Liver (tissue), 9 donors: Measurements from ENCODE around the gene SLC44A1. TPM values are rescaled to one million over a fixed set of nuclear protein-coding genes. Genes with fewer than 3 reads are reported as not detected.

Source experiments
- DNase-seq: peaks from one replicate; pipeline ENCODE4 v3.0.0-alpha.2; 2017; ENCODE audit warnings: low spot score
- H3K27ac ChIP-seq, 2 donors: one replicate each; pipeline ENCODE4 v1.7.0; 2013; ENCODE audit warnings: inconsistent platforms in 2 of 2, low read length in 2 of 2, control low read depth in 1 of 2, low read depth in 1 of 2, mild to moderate bottlenecking in 1 of 2
- H3K27me3 ChIP-seq, 4 donors: one replicate each; pipeline versions ENCODE4 v1.6.1 to v1.7.0; 2013; ENCODE audit warnings: low read length in 3 of 4, inconsistent platforms in 1 of 4, mild to moderate bottlenecking in 1 of 4, moderate library complexity in 1 of 4; ENCODE audit not compliant: control insufficient read depth in 4 of 4, insufficient read depth in 4 of 4
- H3K36me3 ChIP-seq, 4 donors: one replicate each; pipeline versions ENCODE4 v1.6.1 to v1.7.0; 2013; ENCODE audit warnings: low read length in 3 of 4, mild to moderate bottlenecking in 3 of 4, low read depth in 1 of 4, moderate library complexity in 1 of 4; ENCODE audit not compliant: control insufficient read depth in 4 of 4, insufficient read depth in 3 of 4
- H3K4me1 ChIP-seq, 4 donors: one replicate each; pipeline versions ENCODE4 v1.6.1 to v1.7.0; 2013; ENCODE audit warnings: low read length in 3 of 4, mild to moderate bottlenecking in 3 of 4, moderate library complexity in 1 of 4; ENCODE audit not compliant: control insufficient read depth in 4 of 4, insufficient read depth in 4 of 4
- H3K4me3 ChIP-seq, 3 donors: one replicate each; pipeline versions ENCODE4 v1.6.1 to v1.7.0; 2013; ENCODE audit warnings: low read length in 3 of 3, control low read depth in 1 of 3, low read depth in 1 of 3, mild to moderate bottlenecking in 1 of 3
- H3K9ac ChIP-seq, 2 donors: one replicate each; pipeline ENCODE4 v1.7.0; 2013; ENCODE audit warnings: low read length in 2 of 2, mild to moderate bottlenecking in 2 of 2, moderate library complexity in 2 of 2, control low read depth in 1 of 2, low read depth in 1 of 2
- H3K9me3 ChIP-seq, 4 donors: one replicate each; pipeline versions ENCODE4 v1.6.1 to v1.7.0; 2013; ENCODE audit warnings: low read length in 3 of 4; ENCODE audit not compliant: control insufficient read depth in 4 of 4
- EGR1 ChIP-seq, 2 donors: IDR thresholded peaks; 2 replicates each; pipeline ENCODE4 v1.6.1; 2016 to 2018; ENCODE audit warnings: antibody characterized with exemption in 2 of 2, low read depth in 2 of 2
- FOXA2 ChIP-seq: IDR thresholded peaks from 2 replicates; pipeline ENCODE4 v1.6.1; 2016; ENCODE audit warnings: antibody characterized with exemption
- GABPA ChIP-seq, 2 donors: IDR thresholded peaks in 1 of 2; conservative IDR thresholded peaks in 1 of 2; 2 replicates each; pipeline ENCODE4 v1.6.1; 2016; ENCODE audit warnings: antibody characterized with exemption in 2 of 2, mild to moderate bottlenecking in 1 of 2, moderate library complexity in 1 of 2
- HNF4A ChIP-seq, 2 donors: conservative IDR thresholded peaks; 2 replicates each; pipeline ENCODE4 v1.6.1; 2016; ENCODE audit warnings: antibody characterized with exemption in 2 of 2, mild to moderate bottlenecking in 2 of 2
- HNF4G ChIP-seq: IDR thresholded peaks from 2 replicates; pipeline ENCODE4 v1.6.1; 2016; ENCODE audit warnings: antibody characterized with exemption
- JUND ChIP-seq, 2 donors: IDR thresholded peaks; 2 replicates each; pipeline ENCODE4 v1.6.1; 2016; ENCODE audit warnings: antibody characterized with exemption in 2 of 2
- NR2F2 ChIP-seq: IDR thresholded peaks from 2 replicates; pipeline ENCODE4 v1.6.1; 2016; ENCODE audit warnings: antibody characterized with exemption
- RAD21 ChIP-seq, 2 donors: IDR thresholded peaks; 2 replicates each; pipeline ENCODE4 v1.6.1; 2016; ENCODE audit warnings: antibody characterized with exemption in 2 of 2, mild to moderate bottlenecking in 2 of 2
- REST ChIP-seq: IDR thresholded peaks from 2 replicates; pipeline ENCODE4 v1.6.1; 2016; ENCODE audit warnings: antibody characterized with exemption, mild to moderate bottlenecking
- RXRA ChIP-seq, 2 donors: IDR thresholded peaks; 2 replicates each; pipeline ENCODE4 v1.6.1; 2017 to 2018; ENCODE audit warnings: antibody characterized with exemption in 2 of 2, mild to moderate bottlenecking in 1 of 2
- SP1 ChIP-seq: IDR thresholded peaks from 2 replicates; pipeline ENCODE4 v1.6.1; 2018; ENCODE audit warnings: antibody characterized with exemption, mild to moderate bottlenecking
- TAF1 ChIP-seq: conservative IDR thresholded peaks from 2 replicates; pipeline ENCODE4 v1.6.1; 2016; ENCODE audit warnings: antibody characterized with exemption, mild to moderate bottlenecking
- YY1 ChIP-seq: IDR thresholded peaks from 2 replicates; pipeline ENCODE4 v1.6.1; 2016; ENCODE audit warnings: antibody characterized with exemption, mild to moderate bottlenecking
- WGBS: extraction: QIAGEN DNeasy Blood & Tissue Kit; methylation state at CpG from one replicate; pipeline ENCODE4 v1.1.7; 2013; 5-methylcytosine and 5-hydroxymethylcytosine counted together
- polyA plus RNA-seq, 2 donors: library from polyadenylated mRNA; stranded (reverse) in 1 of 2; unstranded in 1 of 2; fragments of 200-250 nt in 1 of 2; fragments of >200 nt in 1 of 2; fragmentation: Nextera tagmentation in 1 of 2; extraction: Ambion mirVana in 1 of 2; gene quantifications; one replicate each; pipeline versions ENCODE4 v1.2.1 to v1.2.3, GENCODE V29; 2013 to 2015
- total RNA-seq, 2 donors: library from RNA; depleted of rRNA; stranded (reverse); fragments of >200 nt; gene quantifications; one replicate each; pipeline ENCODE4 v1.2.3, GENCODE V29; 2014
- TF ChIP-seq, protein P1 (sequence below): IDR thresholded peaks from 2 replicates; pipeline ENCODE4 v1.6.1; 2016; ENCODE audit warnings: antibody characterized with exemption
- TF ChIP-seq, protein P2 (sequence below): fragments of 150-350 bp; IDR thresholded peaks from 2 replicates; pipeline ENCODE4 v1.5.1; 2017; ENCODE audit warnings: improper control_type of control experiment, low read depth, low read length; ENCODE audit not compliant: missing input control
- donor health status: healthy.
- donor health status: healthy.
- donor health status: healthy.
- donor health status: healthy.
- donor health status: healthy.

SLC44A1 gene
- total and polyA plus RNA-seq, 4 donors = 18.1 to 73.1 (median 53.1) TPM

DNA sequence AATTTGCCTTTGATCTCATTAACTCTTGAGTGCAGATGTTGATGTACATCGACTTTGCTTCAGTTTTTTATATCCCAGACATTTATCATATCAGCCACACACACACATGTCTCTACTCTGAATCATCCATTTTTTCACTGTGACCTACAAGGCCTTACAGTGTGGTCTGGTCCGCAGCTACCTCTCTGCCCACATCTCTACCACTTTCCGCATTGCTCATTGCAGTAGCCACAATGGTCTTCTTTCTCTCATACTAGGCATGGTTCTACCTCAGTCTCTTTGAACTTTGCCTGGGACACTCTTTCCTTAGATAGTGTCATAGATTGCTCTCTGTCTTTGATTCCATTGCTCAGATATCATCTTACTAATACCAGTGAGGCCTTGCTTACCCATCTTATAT is 115.4 kb downstream of the SLC44A1 start:
- H3K4me3 ChIP-seq = no peak overlapping the region
- H3K9ac ChIP-seq = no peak overlapping the region
- no peaks in the 10 kb centered on the region for H3K9me3 ChIP-seq
- 92% methylated on average over 3 of the region's 3 CpGs for WGBS
- TF ChIP-seq RAD21 (IDR thresholded peaks at IDR 0.05) (no peak), HNF4A (conservative IDR thresholded peaks at IDR 0.05) (no peak), GABPA (IDR thresholded peaks at IDR 0.05 in 1 of 2, conservative IDR thresholded peaks at IDR 0.05 in 1 of 2) (no peak), FOXA2 (no peak), TAF1 (no peak), YY1 (no peak), HNF4G (no peak), REST (no peak), RXRA (IDR thresholded peaks at IDR 0.05) (no peak), JUND (IDR thresholded peaks at IDR 0.05) (no peak), SP1 (no peak), NR2F2 (no peak)
- TF ChIP-seq, protein P1, sequence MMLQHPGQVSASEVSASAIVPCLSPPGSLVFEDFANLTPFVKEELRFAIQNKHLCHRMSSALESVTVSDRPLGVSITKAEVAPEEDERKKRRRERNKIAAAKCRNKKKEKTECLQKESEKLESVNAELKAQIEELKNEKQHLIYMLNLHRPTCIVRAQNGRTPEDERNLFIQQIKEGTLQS = no peak
- TF ChIP-seq, protein P2, sequence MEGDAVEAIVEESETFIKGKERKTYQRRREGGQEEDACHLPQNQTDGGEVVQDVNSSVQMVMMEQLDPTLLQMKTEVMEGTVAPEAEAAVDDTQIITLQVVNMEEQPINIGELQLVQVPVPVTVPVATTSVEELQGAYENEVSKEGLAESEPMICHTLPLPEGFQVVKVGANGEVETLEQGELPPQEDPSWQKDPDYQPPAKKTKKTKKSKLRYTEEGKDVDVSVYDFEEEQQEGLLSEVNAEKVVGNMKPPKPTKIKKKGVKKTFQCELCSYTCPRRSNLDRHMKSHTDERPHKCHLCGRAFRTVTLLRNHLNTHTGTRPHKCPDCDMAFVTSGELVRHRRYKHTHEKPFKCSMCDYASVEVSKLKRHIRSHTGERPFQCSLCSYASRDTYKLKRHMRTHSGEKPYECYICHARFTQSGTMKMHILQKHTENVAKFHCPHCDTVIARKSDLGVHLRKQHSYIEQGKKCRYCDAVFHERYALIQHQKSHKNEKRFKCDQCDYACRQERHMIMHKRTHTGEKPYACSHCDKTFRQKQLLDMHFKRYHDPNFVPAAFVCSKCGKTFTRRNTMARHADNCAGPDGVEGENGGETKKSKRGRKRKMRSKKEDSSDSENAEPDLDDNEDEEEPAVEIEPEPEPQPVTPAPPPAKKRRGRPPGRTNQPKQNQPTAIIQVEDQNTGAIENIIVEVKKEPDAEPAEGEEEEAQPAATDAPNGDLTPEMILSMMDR = no peak
- no peak overlapping the region for H3K27ac ChIP-seq
- DNase-seq = no peak
- peaks cover 5 to 45% (median 24%) of the 10 kb centered on the region in 4 donors for H3K36me3 ChIP-seq
- no peaks in the 10 kb centered on the region for H3K4me1 ChIP-seq
- no peaks in the 10 kb centered on the region for H3K27me3 ChIP-seq

- TF ChIP-seq SP1 (no peak), YY1 (no peak), EGR1 (IDR thresholded peaks at IDR 0.05; ENCODE audit: low read depth in 2 of 2) (no peak), HNF4A (conservative IDR thresholded peaks at IDR 0.05) (no peak), RAD21 (IDR thresholded peaks at IDR 0.05) (peak in 1 of 2 donors; percentile 43)
- Histone ChIP-seq H3K27me3 (no peaks in the 10 kb centered on the region), H3K36me3 (peaks cover 5 to 45% (median 26%) of the 10 kb centered on the region in 4 donors), H3K9me3 (no peaks in the 10 kb centered on the region), H3K4me1 (no peaks in the 10 kb centered on the region), H3K27ac (no peak overlapping the region), H3K9ac (no peak overlapping the region), H3K4me3 (no peak overlapping the region)
- DNase-seq = no peak
- WGBS = 86% methylated on average over 1 of the region's 1 CpG
Measured at GRCh38 chr9:105360344-105360743, 115.9 kb downstream of the SLC44A1 start.
